GM12892 (cell line): ENCODE measurements around the gene AP3D1.

ENCODE experiments used
- POLR2A ChIP-seq: IDR thresholded peaks from 2 replicates; pipeline ENCODE4 v1.6.1; 2011; ENCODE audit warnings: low read depth, low read length, control low read depth
- POLR2AphosphoS5 ChIP-seq: IDR thresholded peaks from 2 replicates; pipeline ENCODE4 v1.6.1; 2011; ENCODE audit warnings: low read depth, low read length, control low read depth
- TAF1 ChIP-seq: IDR thresholded peaks from 2 replicates; pipeline ENCODE4 v1.6.1; 2011; ENCODE audit warnings: low read depth, mild to moderate bottlenecking, control low read depth, low read length, borderline replicate concordance

GRCh38 chr19:2097886-2098327 lies 53.5 kb downstream of the AP3D1 start:
- no peak for TF ChIP-seq POLR2A
- TF ChIP-seq POLR2AphosphoS5 = no peak
- TF ChIP-seq TAF1 = no peak
